HG02623 (cell line): ENCODE measurements around the gene NTN1.
A peak's percentile ranks its signal among the peaks of the same experiment; 100 is the strongest.

ENCODE experiments used
- ATAC-seq: cut with Tn5 transposase; IDR thresholded peaks from one replicate; pipeline ENCODE4 v1.9.1; 2021; ENCODE audit warnings: moderate library complexity; ENCODE audit not compliant: unreplicated experiment

The NTN1 gene

GRCh38 chr17:9228408-9229159 lies 207.3 kb downstream of the NTN1 start:
- no peak for ATAC-seq

GRCh38 chr17:9229160-9229825 lies 208.0 kb downstream of the NTN1 start:
- ATAC-seq = no peak

DNA sequence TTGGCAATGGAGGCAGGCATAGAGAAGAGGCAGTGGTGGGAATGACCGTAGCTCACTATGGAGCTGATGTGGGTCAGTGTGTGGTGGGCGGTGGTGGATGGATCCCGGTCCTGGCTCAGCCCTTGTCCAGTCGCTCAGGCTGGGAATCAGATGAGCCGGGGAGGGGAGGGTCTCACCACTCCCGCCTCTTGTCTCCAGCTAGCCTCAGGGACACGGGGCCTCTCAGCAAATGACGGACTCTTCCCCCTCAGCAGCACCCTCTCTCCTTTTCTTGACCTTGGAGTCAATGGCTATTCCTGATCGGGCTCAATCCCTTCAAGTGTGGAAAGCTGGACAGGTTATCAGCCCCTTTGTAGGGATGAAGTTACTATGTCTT lies 208.5 kb downstream of the NTN1 start:
- ATAC-seq = no peak

DNA sequence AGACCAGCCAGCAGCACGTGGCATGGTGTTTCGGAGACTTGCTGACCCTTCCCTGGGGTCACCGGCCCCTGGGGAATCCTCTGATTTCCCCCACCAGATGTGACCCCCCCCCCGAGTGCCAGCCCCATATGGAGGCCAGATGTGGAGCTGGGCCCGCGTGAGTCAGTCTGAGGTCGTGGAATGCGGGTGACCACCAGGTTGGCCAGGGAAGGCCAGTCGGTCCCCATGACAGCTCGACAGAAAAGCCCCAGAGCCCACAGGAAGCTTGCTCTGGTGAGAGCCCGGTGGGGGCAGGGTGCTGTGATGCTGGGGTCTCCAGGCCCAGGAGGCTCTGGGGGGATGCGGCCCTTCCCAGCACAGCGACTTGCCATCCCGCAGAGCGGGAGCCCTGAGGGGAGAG lies 209.0 kb downstream of the NTN1 start:
- ATAC-seq = no peak

DNA sequence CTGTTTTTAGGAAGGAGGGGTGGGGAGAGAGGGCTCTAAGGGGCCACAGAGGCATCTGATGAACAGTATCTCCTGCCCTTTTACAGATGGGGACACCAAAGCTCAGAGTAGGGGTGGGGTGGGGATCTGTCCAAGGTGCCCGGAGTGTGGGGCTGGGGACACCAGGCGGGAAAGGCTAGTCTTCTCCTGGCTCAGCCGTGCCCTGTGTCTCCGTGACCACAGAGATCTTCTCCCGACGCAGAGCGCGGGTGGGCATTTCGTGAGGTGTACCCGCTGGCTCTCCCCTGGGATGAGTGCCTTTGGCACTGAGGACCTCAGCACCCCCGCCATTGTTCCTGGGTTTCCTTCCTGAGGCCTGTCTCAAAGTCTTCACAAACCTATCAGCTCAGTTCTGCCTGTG lies 209.6 kb downstream of the NTN1 start:
- no peak for ATAC-seq

DNA sequence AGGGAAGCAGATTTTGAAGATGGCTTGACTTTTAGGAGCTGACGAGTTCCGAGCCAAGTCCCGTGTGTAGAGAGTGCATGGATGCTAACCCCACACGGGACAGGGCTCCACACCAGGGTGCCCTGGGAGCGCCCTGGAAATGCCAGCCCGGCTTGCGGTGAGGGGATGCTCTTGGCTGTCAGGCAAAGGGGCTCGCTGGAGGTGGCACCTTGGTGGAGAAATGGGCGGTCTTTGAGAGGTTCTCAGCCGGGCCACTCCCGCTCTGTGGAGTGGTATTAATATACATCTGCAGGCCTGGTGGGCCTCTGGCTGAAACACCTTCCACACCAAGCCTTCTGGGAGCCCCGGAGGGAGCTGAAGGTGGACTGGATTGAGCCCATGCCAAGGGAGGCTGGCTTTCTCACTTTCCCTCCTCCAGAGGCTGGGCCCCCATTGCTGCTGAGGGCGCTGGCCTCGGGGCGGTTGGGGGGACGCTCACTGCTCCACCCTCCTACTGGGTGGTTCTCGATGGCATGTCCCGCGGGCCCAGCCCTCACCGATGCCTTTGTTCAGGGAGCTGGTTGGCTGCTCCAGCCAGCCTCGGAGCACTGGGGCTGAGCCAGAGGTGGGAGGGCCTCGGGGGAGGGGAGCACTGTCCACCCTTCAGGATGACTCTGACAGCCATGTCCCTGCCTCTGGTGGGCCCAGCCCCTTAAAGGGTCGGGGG lies 210.3 kb downstream of the NTN1 start:
- ATAC-seq = no peak

DNA sequence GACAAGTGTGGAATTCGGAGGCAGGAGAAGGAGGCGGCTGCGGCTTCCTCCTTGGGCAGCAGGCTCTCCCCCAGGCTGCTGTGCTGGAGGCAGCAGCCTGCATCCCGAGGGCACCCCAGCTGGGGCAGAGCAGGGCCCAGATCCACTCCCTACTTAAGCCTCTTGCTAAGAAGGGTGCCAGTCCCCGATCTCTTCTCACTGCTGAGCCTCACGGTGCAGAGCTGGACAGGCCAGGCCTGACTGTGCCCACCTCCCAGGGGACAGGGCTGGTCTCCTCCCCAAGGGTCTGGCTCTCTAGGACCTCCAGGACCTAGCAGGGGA lies 210.8 kb downstream of the NTN1 start:
- no peak for ATAC-seq

- no peak for ATAC-seq
Measured at GRCh38 chr17:9232591-9233270, 211.4 kb downstream of the NTN1 start.

DNA sequence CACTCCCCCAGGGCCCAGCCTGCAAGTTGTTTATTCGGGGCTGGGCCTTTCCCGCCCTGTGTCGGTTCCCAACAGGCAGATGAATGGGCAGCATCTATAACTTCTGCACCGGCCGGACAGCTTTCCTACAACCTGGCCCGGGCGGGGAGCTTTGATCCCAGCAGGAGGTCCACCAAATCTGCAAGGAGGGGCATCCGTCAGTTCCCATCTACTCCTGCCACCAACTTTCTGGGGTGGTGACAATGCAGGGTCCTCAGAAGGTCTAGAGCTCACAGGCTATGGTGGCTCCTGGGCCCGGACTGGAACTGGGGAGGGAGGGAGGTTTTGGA lies 211.9 kb downstream of the NTN1 start:
- no peak for ATAC-seq

GRCh38 chr17:9233761-9234160 lies 212.5 kb downstream of the NTN1 start:
- ATAC-seq = no peak

DNA sequence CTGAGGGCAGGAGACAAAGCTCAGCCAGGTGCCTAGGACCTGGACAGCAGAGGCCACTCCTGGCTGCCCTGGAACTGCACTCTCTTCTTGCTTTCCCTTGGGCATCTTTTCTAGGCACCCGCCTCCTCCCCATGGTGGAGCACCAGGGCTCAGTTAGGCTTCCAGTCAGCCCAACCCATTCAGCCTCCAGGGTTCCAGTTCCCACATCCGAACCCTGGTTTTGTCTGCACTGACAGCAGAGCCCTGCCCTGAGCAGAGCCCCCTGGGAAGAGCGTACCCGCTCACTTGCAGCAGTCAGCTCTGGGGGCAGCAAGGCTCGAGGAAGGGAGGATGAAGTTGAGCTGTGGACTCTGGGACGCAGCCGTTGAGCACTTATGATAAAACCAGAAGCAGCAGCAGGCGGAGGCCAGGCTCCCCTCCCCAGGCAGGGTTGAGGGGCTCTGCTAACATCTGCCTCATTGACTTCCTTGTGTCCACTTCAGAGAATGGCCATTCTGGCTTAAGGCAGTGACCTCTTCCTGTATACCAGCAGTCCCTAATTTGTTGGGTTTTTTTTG lies 213.2 kb downstream of the NTN1 start:
- no peak for ATAC-seq

DNA sequence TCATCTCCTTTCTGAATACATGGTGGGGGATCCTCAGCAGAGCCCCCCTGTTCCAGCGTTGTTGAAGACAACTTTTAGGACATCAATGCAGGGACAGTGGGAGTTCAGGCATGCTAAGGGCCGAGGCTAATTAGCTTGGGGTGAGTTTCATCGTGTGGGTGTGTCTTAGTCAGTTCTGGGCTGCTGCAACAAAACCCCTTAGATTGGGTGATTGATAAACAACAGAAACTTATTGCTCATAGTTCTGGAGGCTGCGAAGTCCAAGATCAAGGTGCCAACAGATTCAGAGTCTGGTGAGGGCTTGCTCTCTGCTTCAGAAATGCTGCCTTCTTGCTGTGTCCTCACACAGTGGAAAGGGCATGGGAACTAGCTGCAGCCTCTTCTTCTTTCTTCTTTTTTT lies 214.0 kb downstream of the NTN1 start:
- no peak for ATAC-seq

- no peak for ATAC-seq
Measured at GRCh38 chr17:9236286-9237052, 215.2 kb downstream of the NTN1 start.

DNA sequence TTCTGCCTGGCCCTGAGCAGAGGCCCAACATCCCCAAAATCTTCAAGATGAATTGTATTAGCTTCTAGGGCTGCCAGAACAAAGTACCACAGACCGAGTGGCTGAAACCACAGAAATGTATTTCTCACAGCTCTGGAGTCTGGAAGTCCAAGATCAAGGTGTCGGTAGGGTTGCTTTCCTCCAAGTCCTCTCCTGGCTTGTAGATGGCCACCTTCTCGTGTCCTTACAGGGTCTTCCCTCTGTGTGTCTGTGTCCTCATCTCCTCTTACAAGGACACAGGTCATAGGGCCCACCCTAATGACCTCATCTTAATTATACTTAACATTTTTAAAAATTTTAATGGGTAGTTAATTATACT lies 215.7 kb downstream of the NTN1 start:
- ATAC-seq = no peak

DNA sequence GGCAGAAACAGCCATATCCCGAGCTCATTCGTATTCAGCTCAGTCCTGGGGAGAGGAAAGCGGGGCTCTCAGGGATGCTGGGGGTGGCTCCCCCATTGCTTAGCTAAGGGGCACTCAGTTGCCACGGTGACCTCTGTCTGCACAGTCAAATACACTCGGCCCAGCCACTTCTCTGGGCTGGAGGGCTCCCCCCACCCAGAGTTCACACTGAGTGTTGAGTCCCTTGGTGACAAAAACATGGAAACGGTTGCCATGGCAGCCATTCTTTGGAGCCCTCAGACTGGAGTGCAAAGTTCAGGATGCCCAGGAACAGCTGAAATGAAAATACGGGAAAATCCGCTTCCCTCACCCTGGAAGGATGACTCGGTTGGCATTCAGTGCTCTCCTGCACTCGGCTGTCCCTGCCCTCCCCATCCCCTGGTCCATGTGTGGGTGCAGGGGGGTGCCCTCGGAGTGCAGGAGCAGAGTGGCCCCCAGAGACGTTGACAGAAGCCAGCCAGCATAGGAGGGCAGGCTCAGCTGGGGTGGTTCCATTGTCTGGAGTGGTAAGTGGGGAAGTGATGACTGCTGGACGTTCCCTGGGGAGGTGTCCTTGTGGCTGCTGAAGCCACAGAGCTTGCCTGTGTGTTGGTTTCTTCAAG lies 216.5 kb downstream of the NTN1 start:
- ATAC-seq = no peak

- no peak for ATAC-seq
Measured at GRCh38 chr17:9238340-9239245, 217.3 kb downstream of the NTN1 start.

GRCh38 chr17:9239246-9239792 lies 218.0 kb downstream of the NTN1 start:
- ATAC-seq = no peak

GRCh38 chr17:9239793-9240658 lies 218.7 kb downstream of the NTN1 start:
- ATAC-seq = peak; percentile 52
